Heart left ventricle (tissue), 16 donors: ENCODE data around the gene TJP1. TPM values are rescaled to one million over a fixed set of nuclear protein-coding genes. Genes with fewer than 3 reads are reported as not detected.

Source experiments
- ATAC-seq, 4 donors: fragments of 200-7000 bp; cut with Tn5 transposase; one replicate each; pipeline ENCODE4 v1.9.1; 2020 to 2022; ENCODE audit warnings: moderate library complexity in 4 of 4, mild to moderate bottlenecking in 3 of 4, moderate number of reproducible peaks in 1 of 4
- DNase-seq, 5 donors: peaks; one replicate each; pipeline ENCODE4 v3.0.0-alpha.2; 2020
- H3K27ac ChIP-seq, 12 donors: fragments of 200-600 bp; sonication (generic) in 4 of 12; one replicate each; pipeline versions ENCODE4 v1.5.0 to v1.8.0; 2016 to 2022; ENCODE audit warnings: mild to moderate bottlenecking in 2 of 12
- H3K27me3 ChIP-seq, 9 donors: fragments of 200-600 bp; sonication (generic) in 2 of 9; one replicate each; pipeline versions ENCODE4 v1.5.1 to v1.8.0; 2016 to 2022; ENCODE audit warnings: mild to moderate bottlenecking in 3 of 9
- H3K36me3 ChIP-seq, 9 donors: fragments of 200-600 bp; sonication (generic) in 2 of 9; one replicate each; pipeline versions ENCODE4 v1.5.0 to v1.8.0; 2018 to 2022; ENCODE audit warnings: mild to moderate bottlenecking in 2 of 9
- H3K4me1 ChIP-seq, 12 donors: fragments of 200-600 bp; sonication (generic) in 4 of 12; one replicate each; pipeline versions ENCODE4 v1.5.0 to v1.8.0; 2016 to 2022; ENCODE audit warnings: mild to moderate bottlenecking in 3 of 12
- H3K4me3 ChIP-seq, 12 donors: fragments of 200-600 bp; sonication (generic) in 4 of 12; one replicate each; pipeline versions ENCODE4 v1.5.0 to v1.8.0; 2017 to 2022; ENCODE audit warnings: mild to moderate bottlenecking in 9 of 12, moderate library complexity in 4 of 12
- H3K9me3 ChIP-seq, 12 donors: fragments of 200-600 bp; sonication (generic) in 4 of 12; one replicate each; pipeline versions ENCODE4 v1.5.0 to v1.8.0; 2016 to 2022; ENCODE audit warnings: mild to moderate bottlenecking in 1 of 12
- CTCF ChIP-seq, 12 donors: fragments of 200-600 bp; sonication (generic) in 4 of 12; IDR thresholded peaks; one replicate each; pipeline versions ENCODE4 v1.5.0 to v1.8.0; 2018 to 2022; ENCODE audit warnings: antibody characterized with exemption in 12 of 12, mild to moderate bottlenecking in 5 of 12
- POLR2A ChIP-seq, 2 donors: fragments of 450-650 bp; IDR thresholded peaks; one replicate each; pipeline ENCODE4 v1.6.1; 2017; ENCODE audit warnings: antibody characterized with exemption in 2 of 2, mild to moderate bottlenecking in 2 of 2, moderate library complexity in 2 of 2
- WGBS, 4 donors: extraction: QIAGEN DNeasy Blood & Tissue Kit in 2 of 4; methylation state at CpG; one replicate each; pipeline versions ENCODE4 v1.1.5 to v1.1.7; 2013 to 2018; 5-methylcytosine and 5-hydroxymethylcytosine counted together
- intact Hi-C, 10 donors: fragments of 100-400 bp; cut with DNase I; formaldehyde crosslinking; loops; one replicate each; pipeline versions ENCODE4 v1.11.1 to v1.14.2; 2022
- polyA plus RNA-seq, 2 donors: library from polyadenylated mRNA; stranded (reverse); fragments of 200-250 nt; gene quantifications; one replicate each; pipeline ENCODE4 v1.2.3, GENCODE V29; 2013
- total RNA-seq, 9 donors: library from RNA; depleted of rRNA in 2 of 9; stranded (reverse); fragments of >200 nt in 2 of 9; fragmentation: NEBNext Ultra II Directional in 3 of 9; extraction: Animal tissue kit (Norgen Biotek cat#: 25700) in 3 of 9; gene quantifications; one replicate each; pipeline versions ENCODE4 v1.1.0 to v1.2.4, GENCODE V29; 2016 to 2023
- donor health status: ischemic (EF 13 %, LVEDD 7.1; RV severe dilation, severe dysfunction).
- donor health status: healthy with polysubstance abuse.
- donor health status: DM: no; HTN: yes; CAD: no.
- donor health status: DM: no; HTN: no; CAD: no.
- donor health status: ischemic (EF 25% LVEDD 6.9; RV normal size, moderate dysfunction).
- donor health status: ischemic (EF 25% LVEDD 5.7; RV mildly dilated, moderate dysfunction).
- donor health status: healthy.
- donor health status: DM: yes; HTN: yes; CAD: no.
- donor health status: ischemic (EF 35%, LVEDD 5.7; RV mildly dilated, moderate dysfunction).
- donor health status: nonischemic (EF 11% LVEDD 7.7; RV severe dilation, severe dysfunction).
- donor health status: DM: yes; HTN: yes; CAD: no.
- donor health status: PGD.
- donor health status: ischemic (EF 29% LVEDD 5.4; RV normal size, mild dysfunction).
- donor health status: nonischemic (EF 23%, LVEDD 6.1; RV moderate dilation, normal function).

TJP1 gene
- total and polyA plus RNA-seq, 11 donors, result 26.8 to 159 (median 105) TPM

GRCh38 chr15:29832709-29833108, 10.4 kb upstream of the TJP1 start:
- peak in 1 of 4 donors; percentile 58 for ATAC-seq
- Histone ChIP-seq H3K9me3 (peaks cover 0 to 5% (median 0%) of the 10 kb centered on the region in 12 donors), H3K4me3 (no peak overlapping the region), H3K27me3 (peaks cover 0 to 1% (median 0%) of the 10 kb centered on the region in 9 donors), H3K4me1 (peaks cover 0 to 53% (median 19%) of the 10 kb centered on the region in 12 donors), H3K36me3 (no peaks in the 10 kb centered on the region), H3K27ac (peak overlapping the region in 1 of 12 donors; percentile 15)
- no peak for DNase-seq
- WGBS, 4 donors, result 48 to 55% (median 54%) methylated on average over 3 of the region's 3 CpGs
- intact Hi-C loops, result loop anchor here in 1 of 10 donors (5.0 kb wide), 1 partner anchor 40 kb away; no protein-coding TSS in a partner anchor
- TF ChIP-seq POLR2A (IDR thresholded peaks at IDR 0.05), result no peak
- no peak for TF ChIP-seq CTCF (IDR thresholded peaks at IDR 0.05)

DNA sequence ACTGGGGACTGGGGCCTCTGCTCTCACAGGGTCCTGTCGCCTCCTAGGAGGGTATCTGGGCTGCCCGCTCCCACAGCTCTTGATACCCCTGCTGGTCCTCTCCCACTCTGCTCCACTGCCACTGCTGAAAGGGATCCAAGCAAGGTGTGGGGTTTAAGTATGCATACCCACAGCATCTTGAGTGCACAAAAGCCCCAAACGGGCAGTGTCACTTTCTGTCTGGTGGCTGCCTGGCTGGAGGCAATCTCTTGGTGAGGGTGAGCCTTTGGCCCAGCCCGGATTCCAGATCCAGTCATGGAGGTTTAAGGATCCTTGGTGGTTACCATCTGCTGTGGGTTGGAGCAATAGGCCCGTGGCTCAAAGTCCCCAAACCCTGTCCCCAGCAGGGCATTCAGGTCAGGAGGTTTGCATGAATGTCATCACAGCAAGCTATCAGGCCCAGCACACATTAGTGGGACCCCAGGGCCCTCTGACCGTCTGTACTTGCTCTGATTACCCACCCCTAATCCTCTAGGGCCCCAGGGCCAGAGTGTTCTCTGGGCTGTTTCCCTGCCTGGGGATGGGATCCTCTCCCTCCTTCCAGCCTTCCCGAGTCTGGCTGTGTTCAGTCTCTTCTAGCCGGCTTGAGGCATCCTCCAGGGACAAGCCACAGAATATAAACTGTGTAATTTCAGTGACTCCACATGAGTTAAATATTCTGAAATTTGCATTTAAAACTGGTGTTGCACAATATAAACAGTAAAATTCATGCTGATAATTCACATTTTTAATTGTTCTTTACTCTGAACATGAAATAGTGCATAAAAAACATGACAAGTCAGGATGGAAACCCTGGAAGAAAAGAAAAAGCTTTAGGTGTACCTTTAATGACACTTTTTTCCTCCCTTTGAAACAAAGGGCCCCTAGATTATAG, 4.9 kb upstream of the TJP1 start:
- Histone ChIP-seq H3K4me1 (peaks cover 2 to 52% (median 24%) of the 10 kb centered on the region in 12 donors), H3K27me3 (peaks cover 0 to 24% (median 0%) of the 10 kb centered on the region in 9 donors), H3K27ac (peak overlapping the region in 9 of 12 donors; percentile 3 to 43 (median 19)), H3K4me3 (no peak overlapping the region), H3K36me3 (no peaks in the 10 kb centered on the region), H3K9me3 (peaks cover 0 to under 1% (median 0%) of the 10 kb centered on the region in 12 donors)
- 59 to 66% (median 63%) methylated on average over 7 to 8 of the region's 8 CpGs for WGBS, 4 donors
- ATAC-seq (no peak), DNase-seq (no peak)
- intact Hi-C loops, result no loop called here
- no peak for TF ChIP-seq CTCF (IDR thresholded peaks at IDR 0.05)
- TF ChIP-seq POLR2A (IDR thresholded peaks at IDR 0.05), result no peak

GRCh38 chr15:29825227-29825626, 3.0 kb upstream of the TJP1 start:
- Histone ChIP-seq H3K9me3 (no peaks in the 10 kb centered on the region), H3K4me1 (peaks cover 2 to 42% (median 22%) of the 10 kb centered on the region in 12 donors), H3K27me3 (peaks cover 0 to 40% (median 0%) of the 10 kb centered on the region in 9 donors), H3K27ac (peak overlapping the region in 2 of 12 donors; percentile 3 to 10), H3K36me3 (no peaks in the 10 kb centered on the region), H3K4me3 (no peak overlapping the region)
- no peak for TF ChIP-seq CTCF (IDR thresholded peaks at IDR 0.05)
- no peak for TF ChIP-seq POLR2A (IDR thresholded peaks at IDR 0.05)
- intact Hi-C loops, result no loop called here
- ATAC-seq (no peak), DNase-seq (no peak)
- WGBS, 4 donors, result 35 to 55% (median 50%) methylated on average over 3 of the region's 3 CpGs
